Posterior cingulate gyrus (tissue), 11 donors: ENCODE measurements around the gene GPD1.

Experiments
- DNase-seq, 10 donors: peaks; one replicate each; pipeline versions ENCODE4 v3.0.0 to v3.0.0-alpha.2; 2020 to 2021; ENCODE audit warnings: mixed read lengths in 3 of 10
- intact Hi-C: fragments of 100-400 bp; cut with DNase I; formaldehyde crosslinking; loops from one replicate; pipeline ENCODE4 v1.15.1; 2023

The GPD1 gene

GRCh38 chr12:50089730-50090129, 14.1 kb upstream of the GPD1 start:
- intact Hi-C loops: no loop called here
- DNase-seq: peak in 2 of 10 donors; percentile 46 to 63

GRCh38 chr12:50090391-50090790, 13.4 kb upstream of the GPD1 start:
- peak in 1 of 10 donors; percentile 19 for DNase-seq
- intact Hi-C loops: no loop called here

GRCh38 chr12:50097952-50098351, 5.9 kb upstream of the GPD1 start:
- peak in 3 of 10 donors; percentile 25 to 35 (median 33) for DNase-seq
- intact Hi-C loops: no loop called here

GRCh38 chr12:50099302-50100008, 4.4 kb upstream of the GPD1 start:
- intact Hi-C loops: no loop called here
- no peak for DNase-seq

DNA sequence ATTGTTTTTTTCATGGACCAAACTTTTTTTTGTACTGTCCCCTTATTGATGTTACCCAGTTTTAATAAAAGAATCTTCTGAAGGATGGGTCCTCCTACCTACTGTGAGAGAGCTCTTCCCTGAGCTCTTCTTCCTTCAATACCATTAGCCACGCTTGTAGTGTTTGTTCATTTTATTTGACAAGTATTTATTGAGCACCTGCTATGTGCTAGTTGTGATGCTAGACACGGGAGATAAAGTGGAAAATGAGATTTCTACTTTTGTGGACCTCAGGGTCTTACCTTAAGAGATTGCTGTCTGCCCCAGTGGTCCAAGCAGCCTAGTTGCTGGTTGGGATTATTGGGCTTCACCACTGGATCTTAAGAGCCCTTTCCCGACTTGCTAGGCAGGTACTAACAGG, 3.2 kb upstream of the GPD1 start:
- intact Hi-C loops: no loop called here
- no peak for DNase-seq

DNA sequence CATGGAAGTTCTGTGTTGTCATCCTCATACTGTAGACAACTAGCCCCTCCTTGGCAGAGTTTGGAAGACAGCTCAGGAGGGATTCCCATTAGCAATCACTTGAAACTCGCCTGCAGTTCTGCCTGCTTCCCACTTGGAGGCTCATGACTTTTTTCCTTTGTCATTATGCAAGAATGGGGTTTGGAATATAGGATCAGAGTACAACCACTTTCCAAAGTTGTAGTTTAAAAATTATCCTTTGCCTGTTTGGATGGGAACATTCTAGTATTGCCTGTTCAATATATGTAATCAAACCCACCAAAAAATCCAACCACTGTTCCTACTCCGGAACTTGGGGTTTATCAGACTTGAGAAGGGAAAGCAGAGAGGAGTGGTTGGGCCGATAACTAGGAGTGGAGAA, 2.1 kb upstream of the GPD1 start:
- DNase-seq: no peak
- intact Hi-C loops: no loop called here

DNA sequence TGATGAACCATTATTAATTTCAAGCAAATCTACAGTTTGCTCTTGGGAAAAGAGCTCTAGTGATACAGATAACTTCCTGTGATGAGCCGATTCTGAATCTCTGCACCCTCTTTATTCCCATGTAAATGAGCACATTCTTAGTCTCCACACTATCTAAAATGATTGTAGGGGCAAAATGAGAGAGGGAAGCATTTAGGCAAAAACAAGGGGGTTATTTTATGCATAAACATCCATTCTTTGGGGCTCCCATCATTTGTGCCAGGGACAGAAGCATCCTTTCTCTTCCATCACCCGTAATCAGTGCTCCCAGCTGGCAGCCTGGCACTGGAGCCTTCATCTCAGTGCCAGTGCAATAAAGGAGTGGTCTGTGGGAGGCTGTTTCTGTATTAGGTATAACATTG, 1.7 kb upstream of the GPD1 start:
- intact Hi-C loops: no loop called here
- peak; percentile 44 to 94 (median 55) for DNase-seq

DNA sequence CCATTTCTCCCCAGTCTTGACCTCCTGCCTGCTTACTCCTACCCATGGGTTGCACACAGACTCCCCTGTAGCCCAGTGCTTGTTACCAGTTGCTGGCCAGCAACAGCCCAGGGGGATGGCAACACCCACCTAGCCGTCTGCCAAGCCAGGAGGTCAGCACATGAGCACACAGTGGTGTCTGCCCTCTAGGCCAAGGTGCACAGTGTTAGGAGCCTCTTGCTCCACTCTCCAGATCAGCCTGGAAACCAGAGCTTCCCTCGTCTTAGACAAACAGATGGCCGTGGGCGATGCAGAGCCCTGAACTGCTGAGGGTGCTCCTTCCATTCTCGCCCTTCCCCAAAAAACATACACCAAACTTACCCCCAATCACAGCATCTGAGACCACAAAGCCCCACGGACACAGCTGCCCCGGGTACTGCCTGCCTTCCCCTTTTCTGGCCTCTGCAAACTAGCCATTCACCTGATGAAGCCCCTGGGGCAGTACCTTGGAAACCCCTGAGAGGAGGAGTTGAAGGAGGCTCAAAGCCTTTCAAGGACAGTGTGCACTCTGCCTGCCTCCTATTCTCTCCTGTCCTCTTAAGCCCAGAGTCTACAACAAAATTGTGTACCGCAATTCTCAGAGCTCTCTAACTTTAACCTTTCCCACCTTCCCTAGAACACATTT, 1.0 kb upstream of the GPD1 start:
- DNase-seq: peak in 1 of 10 donors; percentile 74
- intact Hi-C loops: no loop called here

- intact Hi-C loops: no loop called here
These were observed 457 bp upstream of the GPD1 start for GRCh38 chr12:50103351-50103750.

DNA sequence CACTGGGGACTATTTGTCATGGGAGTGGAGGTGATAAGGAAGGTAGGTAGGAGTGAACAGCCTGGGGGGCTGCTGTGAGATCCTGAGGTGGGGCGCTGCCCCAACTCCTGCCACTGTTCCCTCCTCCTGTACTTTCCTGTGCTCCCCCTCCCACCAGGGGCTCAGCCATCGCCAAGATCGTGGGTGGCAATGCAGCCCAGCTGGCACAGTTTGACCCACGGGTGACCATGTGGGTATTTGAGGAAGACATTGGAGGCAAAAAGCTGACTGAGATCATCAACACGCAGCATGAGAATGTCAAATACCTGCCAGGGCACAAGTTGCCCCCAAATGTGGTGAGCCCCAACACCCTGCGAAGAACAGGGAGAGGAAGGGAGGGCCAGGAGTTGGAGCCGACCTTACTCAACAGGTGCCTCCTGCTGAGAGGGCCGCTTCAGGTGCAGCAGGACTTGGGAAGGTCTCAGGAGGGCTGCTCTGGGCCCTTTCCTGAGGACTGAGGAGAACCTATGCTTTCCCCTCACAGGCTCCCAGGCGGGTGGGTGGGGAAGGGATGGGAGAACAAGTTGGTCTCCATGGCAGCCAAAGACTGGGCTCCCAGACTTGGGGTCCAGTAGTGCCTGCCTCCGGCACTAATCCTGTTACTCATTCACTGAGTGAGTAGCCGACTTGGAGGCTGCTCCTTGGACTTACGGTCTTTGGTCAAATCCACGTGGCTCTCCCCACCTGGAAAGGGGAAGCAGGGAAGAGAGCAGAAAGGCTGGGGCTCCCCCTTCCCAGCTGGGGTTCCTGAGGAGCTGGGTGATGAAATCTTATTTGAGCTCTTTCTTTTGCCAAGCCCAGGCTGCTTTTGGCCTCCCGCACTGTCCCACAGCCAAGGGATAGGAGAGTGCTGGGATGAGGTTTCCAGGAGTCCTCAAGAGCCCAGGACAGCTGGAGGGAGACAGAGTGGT, 884 bp downstream of the GPD1 start:
- DNase-seq: peak in 2 of 10 donors; percentile 57 to 70
- intact Hi-C loops: no loop called here

More at GRCh38 chr12:50103351-50103750, 457 bp upstream of the GPD1 start:
- DNase-seq: peak in 1 of 10 donors; percentile 65

DNA sequence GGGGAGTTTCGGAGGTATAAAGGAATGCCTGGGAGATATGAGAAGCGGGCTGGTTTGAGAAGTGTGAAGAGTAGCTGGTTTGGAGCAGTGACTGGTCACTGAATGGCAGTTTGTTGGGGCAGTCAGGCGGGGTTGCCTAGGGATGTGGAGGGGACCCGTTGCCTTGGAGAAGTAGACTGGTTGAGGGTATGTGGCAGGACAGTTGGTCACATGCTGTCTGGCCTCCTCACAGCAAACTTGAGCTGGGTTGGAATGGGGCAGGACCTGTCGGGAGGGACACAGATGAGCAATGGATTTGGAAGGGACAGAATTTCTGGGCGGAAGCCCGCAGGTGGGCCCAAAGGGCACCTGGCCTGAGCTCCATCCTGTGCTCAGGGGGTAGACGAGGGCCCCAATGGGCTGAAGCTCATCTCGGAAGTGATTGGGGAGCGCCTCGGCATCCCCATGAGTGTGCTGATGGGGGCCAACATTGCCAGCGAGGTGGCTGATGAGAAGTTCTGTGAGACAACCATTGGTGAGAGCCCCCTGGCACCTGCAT, 2.2 kb downstream of the GPD1 start:
- intact Hi-C loops: no loop called here
- peak in 2 of 10 donors; percentile 59 to 73 for DNase-seq

DNA sequence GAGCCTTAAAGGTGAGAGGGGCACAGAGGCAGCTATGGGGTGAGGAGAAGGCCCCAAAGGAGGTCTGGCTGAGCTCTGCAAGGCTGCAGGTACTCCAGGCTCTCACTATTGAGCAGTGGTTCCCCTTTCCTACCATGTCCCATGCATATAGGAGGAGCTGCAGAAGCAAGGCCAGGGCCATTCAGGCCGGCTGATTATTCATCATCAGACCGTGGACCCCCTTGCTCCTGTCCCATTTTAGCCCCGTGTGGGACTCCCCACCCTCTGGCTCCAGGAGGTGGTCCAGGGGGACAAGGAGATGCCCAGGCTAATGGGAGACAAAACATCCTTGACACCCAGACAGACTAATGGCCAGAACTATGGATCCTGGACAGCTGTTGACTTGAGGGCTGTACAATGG, 3.1 kb downstream of the GPD1 start:
- DNase-seq: peak in 2 of 10 donors; percentile 38 to 70
- intact Hi-C loops: no loop called here

- intact Hi-C loops: no loop called here
- peak in 2 of 10 donors; percentile 51 to 63 for DNase-seq
These were observed 3.8 kb downstream of the GPD1 start for GRCh38 chr12:50107416-50108268.

GRCh38 chr12:50109319-50109718, 5.5 kb downstream of the GPD1 start:
- peak in 2 of 10 donors; percentile 26 to 46 for DNase-seq
- intact Hi-C loops: no loop called here

GRCh38 chr12:50110127-50110761, 6.4 kb downstream of the GPD1 start:
- DNase-seq: peak in 2 of 10 donors; percentile 61 to 79
- intact Hi-C loops: no loop called here

GRCh38 chr12:50110762-50111351, 7.0 kb downstream of the GPD1 start:
- intact Hi-C loops: no loop called here
- peak in 3 of 10 donors; percentile 66 to 86 (median 72) for DNase-seq

GRCh38 chr12:50111395-50111692, 7.5 kb downstream of the GPD1 start:
- intact Hi-C loops: no loop called here
- no peak for DNase-seq

DNA sequence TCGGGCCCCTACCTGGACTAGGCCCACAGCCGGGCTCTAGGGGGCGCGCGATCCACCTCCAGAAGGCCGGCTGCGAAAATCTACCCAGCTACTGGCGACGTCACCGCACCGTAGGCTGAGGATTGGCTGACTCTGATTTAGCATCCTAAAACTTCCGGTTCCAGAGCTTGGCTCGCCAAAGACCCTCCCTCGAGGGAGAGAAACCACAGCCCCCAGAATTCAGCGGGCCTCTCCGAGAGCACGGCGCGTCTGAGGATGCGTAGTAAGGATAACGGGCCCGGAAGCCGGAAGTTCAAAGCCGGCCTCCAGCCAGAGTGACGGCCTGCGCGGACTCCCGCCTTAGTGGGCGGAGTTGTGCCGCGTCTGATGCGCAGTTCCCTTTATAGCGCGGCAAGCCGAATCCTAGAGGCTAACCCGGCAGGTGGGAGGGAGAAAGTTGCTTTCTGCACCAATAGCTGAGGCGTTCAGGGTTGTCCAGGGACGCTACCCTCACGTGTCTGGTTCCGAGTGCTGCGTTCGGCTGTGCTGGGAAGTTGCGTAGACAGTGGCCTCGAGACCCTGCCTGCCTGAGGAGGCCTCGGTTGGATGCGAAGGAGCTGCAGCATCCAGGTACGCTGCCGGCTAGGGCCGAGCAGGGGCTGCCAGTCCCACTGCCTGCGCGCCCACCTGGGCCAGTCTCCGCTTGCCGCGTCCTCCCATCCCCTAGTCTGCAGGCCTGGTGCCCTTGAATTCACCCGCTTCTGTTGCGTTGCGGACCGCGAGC, 8.1 kb downstream of the GPD1 start, which contains the start of gene COX14:
COX14 (plus strand) TSS at position 544 of the 763 bp plus-strand sequence. CDS start 7,808 bp downstream, outside the sequence.
- intact Hi-C loops: loop anchor here (1.0 to 2.0 kb wide), 2 partner anchors 27 to 55 kb away; partner anchors contain the start of genes CERS5 and SMARCD1
- peak; percentile 97 to 100 (median 99) for DNase-seq
